Adipocyte (in vitro differentiated cells): ENCODE results near the gene RPL29.

ENCODE experiments used
- DNase-seq: peaks from one replicate; pipeline ENCODE4 v3.0.0-alpha.2; 2015; ENCODE audit warnings: low read depth
- H3K27me3 ChIP-seq: replicated peaks from 2 replicates; pipeline ENCODE4 v1.7.0; 2013; ENCODE audit warnings: mild to moderate bottlenecking, low read length, moderate library complexity; ENCODE audit not compliant: control insufficient read depth, insufficient read depth
- H3K36me3 ChIP-seq: 2 replicates; pipeline ENCODE4 v1.7.0; 2013; ENCODE audit warnings: low read length, mild to moderate bottlenecking, moderate library complexity; ENCODE audit not compliant: control insufficient read depth, insufficient read depth, severe bottlenecking
- H3K4me1 ChIP-seq: 2 replicates; pipeline ENCODE4 v1.7.0; 2013; ENCODE audit warnings: mild to moderate bottlenecking, low read length, moderate library complexity; ENCODE audit not compliant: control insufficient read depth, insufficient read depth
- H3K4me3 ChIP-seq: 2 replicates; pipeline ENCODE4 v1.7.0; 2013; ENCODE audit warnings: mild to moderate bottlenecking, low read length, moderate library complexity
- H3K9ac ChIP-seq: 2 replicates; pipeline ENCODE4 v1.7.0; 2013; ENCODE audit warnings: mild to moderate bottlenecking, low read length, moderate library complexity
- H3K9me3 ChIP-seq: 2 replicates; pipeline ENCODE4 v1.7.0; 2013; ENCODE audit warnings: mild to moderate bottlenecking, low read length, moderate library complexity; ENCODE audit not compliant: control insufficient read depth

The RPL29 gene

DNA sequence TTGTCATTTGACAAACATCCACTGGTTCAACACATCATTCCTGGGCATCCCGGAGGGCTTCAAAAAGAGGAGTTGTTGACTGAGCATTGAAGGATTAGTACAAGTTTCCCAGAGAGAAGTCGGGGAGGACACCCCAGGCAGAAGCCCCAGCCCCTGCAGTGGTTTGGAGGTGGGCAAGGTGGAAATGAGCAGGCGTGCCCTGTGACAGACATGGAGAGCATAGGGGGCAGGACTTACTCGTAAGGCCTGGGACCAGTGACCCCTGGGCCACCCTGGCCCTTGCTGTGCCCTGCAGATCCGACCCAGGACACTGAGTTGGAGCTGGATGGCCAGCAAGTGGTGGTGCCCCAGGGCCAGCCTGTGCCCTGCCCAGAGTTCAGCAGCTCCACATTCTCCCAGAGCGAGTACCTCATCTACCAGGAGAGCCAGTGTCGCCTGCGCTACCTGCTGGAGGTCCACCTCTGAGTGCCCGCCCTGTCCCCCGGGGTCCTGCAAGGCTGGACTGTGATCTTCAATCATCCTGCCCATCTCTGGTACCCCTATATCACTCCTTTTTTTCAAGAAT is 47.6 kb downstream of the RPL29 start:
- no peaks in the 10 kb centered on the region for H3K27me3 ChIP-seq
- no peaks in the 10 kb centered on the region for H3K9me3 ChIP-seq
- no peak overlapping the region for H3K4me3 ChIP-seq
- peaks cover 6% of the 10 kb centered on the region for H3K4me1 ChIP-seq
- peaks cover 33% of the 10 kb centered on the region for H3K36me3 ChIP-seq
- no peak overlapping the region for H3K9ac ChIP-seq
- no peak for DNase-seq

DNA sequence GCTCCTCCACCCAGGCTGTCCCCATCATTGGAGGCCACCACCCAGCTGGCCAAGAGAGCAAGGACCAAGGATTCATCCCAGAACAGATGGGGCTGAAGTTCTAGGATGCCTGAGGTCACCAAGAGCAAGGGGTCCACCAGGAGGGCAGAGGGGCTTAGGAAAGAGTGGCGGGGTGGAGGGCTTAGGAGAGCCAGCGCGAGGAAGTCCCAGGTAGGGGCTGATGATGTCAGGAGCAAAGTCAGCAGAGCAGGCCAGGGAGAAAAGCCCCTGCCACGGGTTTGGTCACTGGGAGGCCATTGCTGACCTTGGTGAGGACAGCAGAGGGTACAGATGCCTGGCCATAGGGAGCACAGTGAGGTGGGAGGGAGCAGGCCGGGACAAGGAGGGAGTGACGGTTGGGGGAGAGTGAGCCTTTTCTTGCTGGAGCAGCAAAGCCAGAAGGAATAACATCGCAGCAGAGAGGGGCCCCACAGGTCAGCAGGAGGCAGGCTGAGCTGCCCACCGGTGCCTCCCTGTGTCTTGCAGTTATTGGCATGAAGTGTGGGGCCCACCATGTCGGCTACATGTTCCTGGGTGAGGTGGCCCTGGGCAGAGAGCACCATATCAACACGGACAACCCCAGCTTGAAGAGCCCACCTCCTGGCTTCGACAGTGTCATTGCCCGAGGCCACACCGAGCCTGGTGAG is 48.3 kb downstream of the RPL29 start:
- no peak overlapping the region for H3K4me3 ChIP-seq
- H3K27me3 ChIP-seq, result no peaks in the 10 kb centered on the region
- no peaks in the 10 kb centered on the region for H3K9me3 ChIP-seq
- H3K4me1 ChIP-seq, result peaks cover 12% of the 10 kb centered on the region
- no peak for DNase-seq
- H3K9ac ChIP-seq, result no peak overlapping the region
- peaks cover 33% of the 10 kb centered on the region for H3K36me3 ChIP-seq

DNA sequence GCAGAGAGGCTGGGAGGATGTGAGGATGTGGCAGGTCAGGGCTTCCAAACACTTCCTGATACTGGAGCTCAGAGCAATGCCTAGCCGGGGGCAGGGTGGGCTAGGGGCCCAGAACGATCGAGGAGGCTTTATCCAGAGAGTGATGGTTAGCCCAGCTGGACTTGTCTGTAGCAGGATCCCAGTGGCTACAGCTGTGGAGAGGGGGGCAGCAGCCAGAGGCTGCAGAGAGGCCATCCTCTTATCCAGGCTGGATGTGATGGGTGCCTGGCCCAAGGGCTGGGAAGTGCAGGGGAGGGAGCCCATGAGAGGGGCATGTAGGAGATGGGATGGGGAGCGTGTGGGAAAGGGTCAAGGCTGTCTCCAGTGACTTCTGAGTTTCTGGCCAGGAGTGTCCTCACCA is 48.9 kb downstream of the RPL29 start:
- H3K9ac ChIP-seq, result no peak overlapping the region
- H3K4me1 ChIP-seq, result peaks cover 15% of the 10 kb centered on the region
- H3K9me3 ChIP-seq, result no peaks in the 10 kb centered on the region
- no peak for DNase-seq
- no peak overlapping the region for H3K4me3 ChIP-seq
- H3K27me3 ChIP-seq, result no peaks in the 10 kb centered on the region
- peaks cover 33% of the 10 kb centered on the region for H3K36me3 ChIP-seq

DNA sequence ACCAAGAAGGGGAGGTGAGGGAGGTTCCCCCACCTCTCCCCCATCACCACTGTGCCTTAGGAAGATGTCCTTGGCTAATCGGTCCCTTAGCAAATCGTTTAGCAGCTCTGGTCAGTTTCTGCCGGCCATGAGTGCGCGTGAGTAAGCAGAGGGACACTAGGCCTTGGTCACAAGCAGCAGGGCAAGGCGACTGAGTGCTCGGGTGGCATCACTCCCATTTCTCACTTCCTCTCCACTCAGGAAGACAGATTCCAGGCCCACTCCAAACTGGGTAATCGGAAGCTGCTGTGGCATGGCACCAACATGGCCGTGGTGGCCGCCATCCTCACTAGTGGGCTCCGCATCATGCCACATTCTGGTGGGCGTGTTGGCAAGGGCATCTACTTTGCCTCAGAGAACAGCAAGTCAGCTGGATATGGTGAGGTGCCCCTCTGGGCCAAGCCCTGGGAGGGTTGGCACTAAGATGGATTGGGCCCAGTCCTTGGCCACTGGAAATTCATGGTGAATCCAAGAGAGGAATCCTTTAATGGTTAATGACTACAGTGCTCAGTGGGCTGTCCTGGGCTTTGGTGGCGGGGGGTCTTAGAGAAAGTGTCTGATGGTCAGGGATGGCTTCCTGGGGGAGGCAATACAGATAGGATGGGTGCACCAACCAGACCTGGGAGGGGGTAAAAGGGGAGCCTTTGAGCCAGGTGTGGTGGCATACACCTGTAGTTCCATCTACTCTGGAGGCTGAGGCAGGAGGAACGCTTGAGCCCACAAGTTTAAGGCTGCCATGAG is 49.6 kb downstream of the RPL29 start:
- peaks cover 33% of the 10 kb centered on the region for H3K36me3 ChIP-seq
- no peaks in the 10 kb centered on the region for H3K9me3 ChIP-seq
- DNase-seq, result no peak
- no peaks in the 10 kb centered on the region for H3K27me3 ChIP-seq
- peaks cover 15% of the 10 kb centered on the region for H3K4me1 ChIP-seq
- H3K4me3 ChIP-seq, result no peak overlapping the region
- no peak overlapping the region for H3K9ac ChIP-seq

DNA sequence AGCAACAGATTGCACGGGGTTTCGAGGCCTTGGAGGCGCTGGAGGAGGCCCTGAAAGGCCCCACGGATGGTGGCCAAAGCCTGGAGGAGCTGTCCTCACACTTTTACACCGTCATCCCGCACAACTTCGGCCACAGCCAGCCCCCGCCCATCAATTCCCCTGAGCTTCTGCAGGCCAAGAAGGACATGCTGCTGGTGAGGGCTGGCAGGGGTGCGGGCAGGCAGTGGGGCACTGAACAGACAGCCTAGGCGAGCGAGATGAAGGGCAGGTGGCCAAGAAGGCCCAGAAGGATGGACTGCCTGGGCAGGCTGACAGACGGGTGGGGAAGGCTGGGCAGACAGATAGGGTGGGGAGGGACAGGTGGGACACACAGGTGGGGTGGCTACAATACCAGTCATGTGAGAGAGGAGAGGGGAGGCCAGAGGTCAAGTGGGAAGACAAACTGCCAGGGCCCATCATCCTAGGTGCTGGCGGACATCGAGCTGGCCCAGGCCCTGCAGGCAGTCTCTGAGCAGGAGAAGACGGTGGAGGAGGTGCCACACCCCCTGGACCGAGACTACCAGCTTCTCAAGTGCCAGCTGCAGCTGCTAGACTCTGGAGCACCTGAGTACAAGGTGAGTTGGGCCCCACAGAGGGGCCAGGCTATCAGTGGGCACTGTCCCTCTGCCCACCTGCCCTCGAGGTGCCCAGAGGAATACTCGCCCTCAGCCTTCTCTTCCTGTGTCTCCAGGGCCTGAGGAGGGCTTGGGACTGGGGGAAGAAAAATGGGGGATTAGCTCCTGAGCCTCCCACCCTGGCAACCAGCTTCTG is 50.5 kb downstream of the RPL29 start:
- no peaks in the 10 kb centered on the region for H3K9me3 ChIP-seq
- DNase-seq, result no peak
- peaks cover 33% of the 10 kb centered on the region for H3K36me3 ChIP-seq

DNA sequence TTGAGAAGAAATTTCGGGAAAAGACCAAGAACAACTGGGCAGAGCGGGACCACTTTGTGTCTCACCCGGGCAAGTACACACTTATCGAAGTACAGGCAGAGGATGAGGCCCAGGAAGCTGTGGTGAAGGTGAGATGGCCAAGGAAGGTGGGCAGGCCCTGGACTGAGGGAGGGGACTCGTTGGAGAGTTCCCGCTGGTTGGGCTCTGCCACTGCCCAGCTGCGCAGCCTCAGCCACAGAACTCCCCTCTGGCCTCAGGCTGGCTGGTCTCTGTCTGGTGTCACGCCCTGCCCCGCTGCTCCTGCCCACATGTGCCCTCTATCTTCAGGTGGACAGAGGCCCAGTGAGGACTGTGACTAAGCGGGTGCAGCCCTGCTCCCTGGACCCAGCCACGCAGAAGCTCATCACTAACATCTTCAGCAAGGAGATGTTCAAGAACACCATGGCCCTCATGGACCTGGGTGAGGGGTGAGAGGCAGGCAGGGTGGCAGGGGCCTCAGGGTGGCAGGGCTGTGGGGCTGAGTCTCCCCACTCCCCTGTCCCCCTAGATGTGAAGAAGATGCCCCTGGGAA is 51.2 kb downstream of the RPL29 start:
- DNase-seq, result no peak
- Histone ChIP-seq H3K27me3 (no peaks in the 10 kb centered on the region), H3K9ac (no peak overlapping the region), H3K4me1 (peaks cover 27% of the 10 kb centered on the region), H3K9me3 (no peaks in the 10 kb centered on the region), H3K4me3 (no peak overlapping the region), H3K36me3 (peaks cover 35% of the 10 kb centered on the region)

More for the DNA sequence above, 50.5 kb downstream of the RPL29 start:
- peaks cover 21% of the 10 kb centered on the region for H3K4me1 ChIP-seq
- H3K27me3 ChIP-seq, result no peaks in the 10 kb centered on the region
- no peak overlapping the region for H3K9ac ChIP-seq
- H3K4me3 ChIP-seq, result no peak overlapping the region
